ENCODE measurements around the gene IL19. TPM values are rescaled to one million over a fixed set of nuclear protein-coding genes. Genes with fewer than 3 reads are reported as not detected.

The IL19 gene, protein sequence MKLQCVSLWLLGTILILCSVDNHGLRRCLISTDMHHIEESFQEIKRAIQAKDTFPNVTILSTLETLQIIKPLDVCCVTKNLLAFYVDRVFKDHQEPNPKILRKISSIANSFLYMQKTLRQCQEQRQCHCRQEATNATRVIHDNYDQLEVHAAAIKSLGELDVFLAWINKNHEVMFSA
- total RNA-seq = not detected
- long read RNA-seq = 0 reads

DNA sequence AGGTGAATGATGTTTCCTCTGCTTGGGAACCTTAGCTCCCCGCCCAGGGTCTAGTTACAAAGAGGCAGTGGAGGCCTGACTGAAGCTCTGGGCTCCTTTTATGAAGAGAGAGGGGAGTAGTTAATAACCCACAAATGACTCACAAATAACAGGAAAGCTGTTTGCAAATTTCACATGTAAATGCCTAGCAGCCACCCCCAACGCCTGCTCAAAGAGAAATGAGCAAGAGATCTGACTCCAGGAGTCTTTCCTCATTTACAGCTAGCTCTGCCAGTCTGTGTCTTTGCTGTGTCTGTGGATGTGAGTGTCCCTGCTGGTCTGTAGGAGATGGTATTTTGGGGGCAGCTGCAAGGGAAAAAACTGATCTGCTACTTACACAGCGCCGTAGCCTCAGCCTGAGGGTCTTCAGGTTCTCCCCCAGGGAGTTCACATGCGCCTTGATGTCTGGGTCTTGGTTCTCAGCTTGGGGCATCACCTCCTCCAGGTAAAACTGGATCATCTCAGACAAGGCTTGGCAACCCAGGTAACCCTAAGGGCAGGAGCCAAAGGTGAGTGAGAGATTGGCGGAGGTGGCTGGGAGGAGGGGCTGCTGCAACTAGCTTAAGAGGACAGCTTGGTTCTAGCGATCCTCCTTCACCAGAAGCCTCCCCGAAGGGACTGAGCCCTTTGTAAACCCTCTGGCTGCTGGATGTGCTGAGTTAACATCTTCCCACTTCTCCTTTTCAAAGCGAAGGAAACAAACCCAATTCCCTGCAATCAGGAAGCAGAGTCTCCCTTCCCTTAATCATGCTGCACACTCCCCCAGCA is at the start of gene IL19:
Gene IL19, plus strand, starts transcription at position 243 of the 807 bp plus-strand sequence. CDS start 65,890 bp downstream, outside the sequence.
- intact Hi-C loops (cut with micrococcal nuclease) = no loop called here
- ATAC-seq (peak; percentile 73), DNase-seq (peak; percentile 41)

DNA sequence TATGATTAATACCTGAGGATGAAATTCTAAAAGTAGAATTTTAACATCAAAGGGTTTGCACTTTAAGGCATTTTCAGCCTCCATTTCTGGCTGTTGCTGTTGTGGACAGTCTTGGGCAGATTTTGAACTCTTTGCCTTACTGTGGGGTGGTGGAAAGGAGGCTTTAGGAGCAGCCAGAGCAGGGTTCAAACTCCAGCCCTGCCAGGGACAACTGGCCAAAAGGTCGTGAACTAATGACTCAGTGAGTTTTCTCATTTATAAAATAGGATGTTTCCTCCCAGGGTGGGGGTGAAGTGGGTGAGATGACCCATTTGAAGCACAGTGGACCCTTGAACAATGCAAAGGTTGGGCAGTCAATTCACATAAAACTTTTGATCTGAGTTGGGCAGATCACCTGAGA is 49.1 kb upstream of the IL19 start:
- intact Hi-C loops (cut with micrococcal nuclease) = no loop called here
- ATAC-seq = no peak
- no peak for DNase-seq

DNA sequence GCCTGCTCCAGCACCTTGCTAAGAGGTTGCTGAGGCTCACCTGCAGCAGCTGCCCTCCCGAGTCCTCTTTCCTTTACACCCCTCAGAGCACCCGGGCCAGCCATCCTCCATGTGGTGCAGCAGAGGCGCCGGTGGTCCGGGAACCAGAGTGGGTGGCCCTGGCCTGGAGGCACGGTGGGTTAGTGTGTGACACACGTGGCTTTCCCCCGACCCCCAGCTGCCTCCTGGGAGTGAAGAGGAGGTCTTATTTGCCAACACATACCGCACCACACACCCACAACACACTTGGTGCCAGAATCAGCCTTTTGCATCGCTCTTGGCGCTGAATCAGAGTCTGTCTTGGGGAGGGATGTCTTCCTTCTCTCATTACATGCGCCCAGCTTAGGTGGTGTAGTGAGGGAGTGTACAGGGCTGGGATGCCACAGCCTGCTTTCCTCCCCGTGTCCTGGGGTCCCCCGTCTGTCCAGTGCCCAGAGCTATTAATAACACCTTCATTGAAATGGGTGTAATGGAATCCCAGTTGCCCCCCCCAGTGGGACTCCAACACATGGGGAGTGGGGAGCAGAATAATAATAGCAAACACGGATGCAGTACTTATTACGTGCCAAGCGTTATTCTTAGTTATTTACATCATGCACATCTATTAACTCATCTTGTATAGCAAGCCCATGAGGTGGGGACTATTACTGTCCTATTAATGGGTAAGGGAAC is 47.7 kb upstream of the IL19 start:
- intact Hi-C loops (cut with micrococcal nuclease) = no loop called here
- ATAC-seq (peak; percentile 60), DNase-seq (no peak)

DNA sequence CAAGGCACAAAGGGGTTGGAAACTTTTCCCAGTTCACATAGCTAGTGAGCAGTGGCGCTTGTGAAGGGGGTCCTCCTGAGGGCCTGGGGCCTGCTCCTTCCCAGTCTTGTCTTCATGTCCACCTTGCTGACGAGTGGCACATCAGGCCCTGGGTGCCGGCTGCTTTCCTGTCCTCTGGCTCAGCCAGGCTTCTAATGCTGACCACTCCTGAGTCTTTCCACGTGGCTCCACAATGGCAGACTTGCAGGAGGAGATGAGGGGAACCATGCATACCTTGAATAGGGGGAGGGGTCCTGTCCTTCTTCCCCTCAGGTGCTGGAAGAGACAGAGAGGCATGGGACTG is 47.1 kb upstream of the IL19 start:
- intact Hi-C loops (cut with micrococcal nuclease) = no loop called here
- DNase-seq = no peak
- ATAC-seq = no peak

DNA sequence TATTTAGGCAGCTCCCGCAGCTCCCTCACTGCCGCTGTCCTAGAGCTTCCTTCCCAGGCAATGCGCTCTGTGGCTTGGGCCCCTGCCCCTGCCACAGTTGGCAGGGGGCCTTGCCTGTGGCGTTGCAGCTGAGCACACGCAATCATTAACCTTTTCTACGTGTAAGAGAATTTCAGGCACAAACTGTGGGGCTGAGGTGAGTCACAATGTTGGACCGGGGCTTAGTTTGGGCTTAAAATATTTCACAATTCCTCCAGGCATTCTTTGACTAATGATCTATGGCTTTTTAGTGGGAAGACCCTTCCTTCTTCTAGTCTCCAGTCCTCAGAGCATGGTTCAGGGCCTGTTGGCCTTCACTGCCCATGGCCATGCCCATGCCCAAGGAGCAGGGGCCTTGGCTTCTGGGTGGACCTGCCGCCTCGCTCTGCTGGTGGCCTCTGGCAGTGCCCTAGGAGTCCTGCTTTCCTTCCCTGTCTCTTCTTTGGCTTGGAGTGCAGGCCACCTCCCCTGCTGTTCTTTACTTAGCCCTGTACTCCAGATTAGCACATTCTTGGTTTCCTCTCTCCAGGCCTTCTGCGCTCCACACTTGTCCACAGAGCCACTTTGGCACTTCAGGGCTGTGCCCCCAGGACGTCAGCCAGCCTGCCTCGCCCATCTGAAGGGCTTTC is 46.6 kb upstream of the IL19 start:
- DNase-seq (peak; percentile 67), ATAC-seq (peak; percentile 81)
- intact Hi-C loops (cut with micrococcal nuclease) = no loop called here

DNA sequence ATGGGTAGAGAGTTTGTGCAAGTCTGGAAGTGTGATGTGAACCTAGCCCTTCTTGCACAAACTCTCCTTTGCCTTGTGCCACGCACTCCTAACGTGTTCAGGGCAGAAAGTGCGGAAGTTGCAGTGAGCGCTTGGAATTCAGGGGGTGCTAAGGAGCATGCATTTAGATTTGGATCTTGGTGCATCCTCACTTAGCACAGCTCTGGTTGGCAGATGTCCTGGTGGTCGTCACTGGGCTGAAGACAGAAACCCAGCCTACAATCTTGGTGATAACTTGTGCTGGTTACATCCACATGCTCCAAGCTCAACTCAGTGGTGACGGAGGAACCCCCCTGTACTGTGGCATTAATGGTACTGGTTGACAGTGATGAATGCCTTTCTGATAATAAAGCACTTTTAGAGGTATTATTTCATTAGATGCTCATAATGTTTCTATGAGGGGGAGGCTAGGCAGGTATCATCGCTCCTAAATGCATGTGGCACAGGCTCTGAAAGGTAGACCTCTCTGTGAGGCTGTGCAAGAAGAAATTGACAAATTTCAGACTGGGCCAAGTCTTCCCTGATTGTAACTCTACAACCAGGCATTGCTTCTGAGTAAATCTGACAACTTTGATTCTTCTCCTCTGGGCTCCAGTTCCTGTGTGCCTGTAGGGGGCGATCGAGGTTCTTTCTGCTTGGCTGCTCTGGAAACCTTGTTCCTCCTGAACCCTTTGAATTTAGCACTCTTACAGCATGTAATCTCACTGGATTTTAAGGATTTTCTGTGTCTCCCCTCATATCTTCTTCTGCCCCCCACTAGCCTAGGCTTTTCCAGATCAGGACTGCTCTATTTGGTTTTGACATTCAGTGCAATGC is 45.2 kb upstream of the IL19 start:
- intact Hi-C loops (cut with micrococcal nuclease) = loop anchor here (5.0 kb wide), 1 partner anchor 187 kb away; no protein-coding TSS in a partner anchor
- ATAC-seq (no peak), DNase-seq (no peak)

DNA sequence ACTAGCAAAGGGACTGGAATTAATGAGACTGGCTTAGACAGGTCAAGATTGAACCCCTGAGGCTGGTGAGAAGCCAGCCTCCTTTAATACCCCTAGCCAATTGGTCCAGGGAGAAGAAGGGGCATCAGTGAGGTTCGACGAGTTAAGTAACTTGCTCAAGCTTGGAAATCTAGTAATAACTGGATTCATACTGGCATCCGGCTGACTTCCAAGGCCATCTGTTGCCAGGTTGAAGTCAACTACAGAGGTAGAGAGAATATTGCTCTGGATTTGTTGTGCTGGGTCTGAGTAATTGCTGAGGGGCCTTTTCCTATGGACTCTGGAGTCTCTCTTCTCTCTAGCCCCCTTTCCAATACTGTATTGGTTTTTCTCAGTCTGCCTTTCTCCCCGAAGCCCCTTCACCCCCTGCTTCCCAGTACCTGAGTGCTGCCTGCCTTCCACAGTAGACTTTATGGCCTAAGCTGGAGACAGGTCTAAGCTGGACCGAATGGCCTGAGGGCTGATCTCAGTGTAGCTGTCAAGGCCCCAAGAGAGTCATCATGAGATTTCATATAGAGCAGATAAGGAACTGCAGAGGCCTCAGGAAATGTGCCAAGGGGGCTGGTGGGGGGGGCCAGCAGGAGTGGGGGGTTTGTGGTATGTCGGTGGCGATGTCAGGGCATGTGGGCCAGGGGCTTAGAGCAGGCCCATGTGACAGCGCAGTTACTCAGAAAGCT is 42.4 kb upstream of the IL19 start:
- intact Hi-C loops (cut with micrococcal nuclease) = loop anchor here (5.0 kb wide), 1 partner anchor 184 kb away; no protein-coding TSS in a partner anchor
- no peak for ATAC-seq
- DNase-seq = no peak

DNA sequence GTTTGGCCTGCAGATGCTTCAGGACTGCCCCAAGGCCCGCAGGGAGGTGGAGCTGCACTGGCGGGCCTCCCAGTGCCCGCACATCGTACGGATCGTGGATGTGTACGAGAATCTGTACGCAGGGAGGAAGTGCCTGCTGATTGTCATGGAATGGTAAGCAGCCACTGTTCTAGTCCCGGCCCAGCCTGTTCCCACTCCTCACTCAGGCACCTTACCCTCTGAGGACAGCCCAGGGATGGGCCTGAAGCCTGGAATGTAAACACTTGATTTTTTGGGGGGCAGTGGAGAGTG is 41.9 kb upstream of the IL19 start:
- DNase-seq = no peak
- intact Hi-C loops (cut with micrococcal nuclease) = loop anchor here (5.0 kb wide), 1 partner anchor 184 kb away; no protein-coding TSS in a partner anchor
- no peak for ATAC-seq

DNA sequence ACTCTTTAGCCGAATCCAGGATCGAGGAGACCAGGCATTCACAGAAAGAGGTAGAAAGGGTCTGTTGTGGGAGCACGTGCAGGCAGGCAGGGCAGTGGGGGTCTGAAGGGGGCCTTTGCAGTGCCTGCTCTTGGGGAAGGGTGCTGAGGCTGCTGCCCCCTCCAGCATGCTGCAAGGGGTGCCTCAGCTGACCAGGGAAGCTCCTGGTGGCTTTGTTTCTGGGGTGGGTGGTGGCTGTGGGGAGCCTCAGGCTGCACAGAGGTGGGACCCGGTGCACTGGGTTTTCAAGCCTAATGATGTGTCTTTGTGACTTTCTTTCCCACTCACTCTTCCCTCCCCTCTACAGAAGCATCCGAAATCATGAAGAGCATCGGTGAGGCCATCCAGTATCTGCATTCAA is 41.5 kb upstream of the IL19 start:
- DNase-seq = no peak
- no peak for ATAC-seq
- intact Hi-C loops (cut with micrococcal nuclease) = loop anchor here (5.0 kb wide), 1 partner anchor 183 kb away; no protein-coding TSS in a partner anchor

DNA sequence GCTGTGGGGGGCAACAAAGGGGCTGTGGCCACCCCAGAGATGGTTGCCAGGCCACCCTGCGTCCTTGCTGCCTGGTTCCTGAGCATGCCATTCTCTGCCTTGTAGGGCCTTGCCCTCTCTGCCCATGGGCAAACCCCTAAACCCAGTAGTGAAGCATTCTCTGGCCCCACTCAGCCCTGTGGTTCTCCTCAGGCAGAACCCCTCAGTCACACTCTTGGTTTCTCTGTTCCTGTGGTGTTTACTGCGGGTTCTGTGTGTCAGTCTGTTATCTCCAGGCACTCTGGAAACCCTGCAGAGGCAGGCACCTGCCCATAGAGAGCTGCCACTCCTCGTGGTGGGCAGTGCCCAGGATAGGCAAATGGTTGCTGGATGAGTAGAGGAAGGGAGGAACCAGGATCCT is 41.1 kb upstream of the IL19 start:
- intact Hi-C loops (cut with micrococcal nuclease) = loop anchor here (5.0 kb wide), 1 partner anchor 183 kb away; no protein-coding TSS in a partner anchor
- ATAC-seq (no peak), DNase-seq (no peak)

DNA sequence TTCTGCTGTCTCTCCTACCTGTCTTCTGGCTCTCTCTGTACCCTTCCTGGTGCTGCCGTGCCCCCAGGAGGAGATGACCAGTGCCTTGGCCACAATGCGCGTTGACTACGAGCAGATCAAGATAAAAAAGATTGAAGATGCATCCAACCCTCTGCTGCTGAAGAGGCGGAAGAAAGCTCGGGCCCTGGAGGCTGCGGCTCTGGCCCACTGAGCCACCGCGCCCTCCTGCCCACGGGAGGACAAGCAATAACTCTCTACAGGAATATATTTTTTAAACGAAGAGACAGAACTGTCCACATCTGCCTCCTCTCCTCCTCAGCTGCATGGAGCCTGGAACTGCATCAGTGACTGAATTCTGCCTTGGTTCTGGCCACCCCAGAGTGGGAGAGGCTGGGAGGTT is 38.1 kb upstream of the IL19 start:
- intact Hi-C loops (cut with micrococcal nuclease) = no loop called here
- no peak for DNase-seq
- ATAC-seq = no peak

DNA sequence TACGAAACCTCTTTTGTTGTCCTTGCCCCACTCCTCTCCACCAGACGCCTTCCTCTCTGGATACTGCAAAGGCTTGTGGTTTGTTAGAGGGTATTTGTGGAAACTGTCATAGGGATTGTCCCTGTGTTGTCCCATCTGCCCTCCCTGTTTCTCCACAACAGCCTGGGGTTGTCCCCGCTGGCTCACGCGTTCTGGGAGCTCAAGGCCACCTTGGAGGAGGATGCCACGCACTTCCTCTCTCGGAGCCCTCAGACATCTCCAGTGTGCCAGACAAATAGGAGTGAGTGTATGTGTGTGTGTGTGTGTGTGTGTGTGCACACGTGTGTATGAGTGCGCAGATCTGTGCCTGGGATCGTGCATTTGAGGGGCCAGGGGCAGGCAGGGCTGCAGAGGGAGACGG is 37.6 kb upstream of the IL19 start:
- no peak for DNase-seq
- ATAC-seq = no peak
- intact Hi-C loops (cut with micrococcal nuclease) = no loop called here

DNA sequence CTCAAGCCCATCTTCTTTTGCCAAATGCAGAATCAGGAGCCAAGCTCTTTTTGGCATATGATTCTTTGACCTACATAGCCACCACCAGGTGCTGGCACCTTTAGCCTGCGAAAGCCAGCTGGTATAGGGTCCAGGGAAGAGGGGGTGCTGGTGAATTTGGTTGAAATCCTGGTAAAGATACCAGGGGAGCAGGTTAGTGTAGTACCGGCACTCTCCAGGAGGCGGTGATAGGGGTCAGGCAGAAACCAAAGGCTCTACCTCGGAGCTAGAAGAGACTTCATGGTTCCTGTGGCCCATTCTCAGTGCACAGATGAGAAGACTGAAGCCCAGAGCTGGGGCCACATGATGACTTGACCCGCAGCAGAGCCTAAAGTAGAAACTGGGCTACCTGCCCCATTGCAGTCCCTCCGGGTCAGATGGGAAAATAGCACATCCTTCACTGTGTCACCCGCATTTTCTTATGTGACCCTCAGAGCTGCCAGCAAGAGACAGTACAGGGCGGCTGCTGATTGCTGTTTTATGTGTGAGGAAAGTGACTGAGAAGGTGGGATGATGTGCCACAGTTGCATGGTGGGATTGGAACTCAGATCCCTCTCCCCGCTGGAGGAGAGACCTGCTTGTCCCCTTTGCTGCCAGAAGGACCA is 36.0 kb upstream of the IL19 start:
- intact Hi-C loops (cut with micrococcal nuclease) = no loop called here

DNA sequence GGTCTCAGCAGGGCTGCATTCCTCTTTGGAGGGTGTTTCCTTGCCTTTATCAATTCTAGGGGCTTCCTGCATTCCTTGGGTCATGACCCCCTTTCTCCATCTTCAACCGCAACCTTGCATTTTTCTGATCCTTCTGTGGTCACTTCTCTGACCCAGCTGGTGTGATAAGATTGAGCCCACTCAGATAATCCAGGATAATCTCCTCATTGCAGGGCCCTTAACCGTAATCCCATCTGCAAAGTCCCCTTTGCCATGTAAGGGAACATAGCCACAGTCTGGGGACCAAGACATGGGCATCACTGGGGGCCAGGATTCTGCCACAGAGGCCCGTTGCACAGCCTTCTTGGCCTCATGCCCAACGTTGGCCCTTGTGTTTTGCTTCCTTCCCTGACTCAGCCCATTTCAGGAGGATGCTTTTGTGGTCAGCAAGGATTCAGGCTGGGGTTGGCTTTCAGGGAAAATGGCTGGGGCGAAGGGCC is 35.0 kb upstream of the IL19 start:
- DNase-seq = no peak
- intact Hi-C loops (cut with micrococcal nuclease) = no loop called here
- ATAC-seq = no peak

More for the DNA sequence above, 36.0 kb upstream of the IL19 start:
- ATAC-seq = peak; percentile 22
- peak; percentile 61 for DNase-seq

DNA sequence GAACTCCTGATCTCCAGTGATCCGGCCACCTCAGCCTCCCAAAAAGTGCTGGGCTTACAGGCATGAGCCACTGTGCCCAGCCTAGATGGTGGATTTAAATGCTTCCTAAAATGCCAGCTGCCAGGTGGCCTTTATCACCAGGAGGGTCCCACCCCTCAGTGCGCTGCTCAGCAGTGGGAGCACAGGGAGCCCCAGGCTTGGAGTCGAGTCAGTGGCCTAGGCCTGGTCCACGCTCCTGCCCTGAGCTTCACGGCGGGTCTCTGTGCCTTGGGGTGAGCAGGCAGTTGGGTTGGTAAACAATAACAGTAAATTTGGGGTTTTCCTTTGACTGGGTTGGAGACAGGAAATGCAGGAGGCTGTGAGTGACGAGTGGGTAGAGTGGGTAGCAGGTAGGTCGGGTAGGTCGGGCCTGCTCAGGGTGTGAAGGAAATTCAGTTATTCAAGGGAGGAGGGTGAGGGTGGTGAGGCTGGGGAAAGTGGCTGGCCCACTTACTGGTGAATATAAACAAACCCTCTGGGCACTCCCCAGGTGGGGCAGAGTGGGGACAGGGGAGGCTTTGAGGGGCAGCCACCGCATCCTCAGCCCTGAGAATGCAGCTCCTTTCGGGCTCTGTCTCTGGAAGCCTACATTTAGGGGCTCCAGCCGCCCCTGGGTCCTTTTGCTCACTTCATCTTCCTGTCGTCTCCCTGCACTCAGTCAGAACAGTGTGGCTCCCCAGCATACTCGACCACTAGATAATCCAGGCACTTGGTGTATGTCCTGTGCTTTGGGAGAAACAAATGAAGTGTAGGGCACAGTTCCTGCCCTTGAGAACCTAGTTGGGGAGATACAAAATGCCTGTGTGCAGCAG is 33.5 kb upstream of the IL19 start:
- intact Hi-C loops (cut with micrococcal nuclease) = no loop called here
- ATAC-seq = peak; percentile 63

DNA sequence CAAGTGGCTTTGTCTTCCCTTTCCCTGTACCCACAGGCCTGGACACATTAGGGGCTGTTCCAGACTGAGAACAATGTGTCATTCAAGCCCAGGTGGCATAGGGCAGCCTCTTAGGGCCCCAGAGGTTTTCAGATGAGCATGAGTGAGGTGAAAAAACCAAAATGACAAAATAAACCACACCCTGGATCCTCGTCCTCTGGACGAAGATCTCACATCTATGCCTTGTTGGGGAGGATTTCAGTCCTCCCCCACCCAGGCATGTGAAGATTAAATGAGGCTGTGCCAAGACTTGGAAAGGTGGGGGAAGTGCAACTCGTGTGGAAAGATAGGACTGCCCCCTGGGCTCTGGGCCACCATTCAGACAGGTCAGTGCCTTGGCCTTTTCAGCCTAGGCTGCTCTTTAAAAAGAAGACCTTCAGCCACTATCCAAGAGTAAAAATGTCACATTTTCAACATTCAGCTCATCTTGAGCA is 32.8 kb upstream of the IL19 start:
- peak; percentile 64 for ATAC-seq
- DNase-seq = no peak
- intact Hi-C loops (cut with micrococcal nuclease) = no loop called here

More for the DNA sequence above, 33.5 kb upstream of the IL19 start:
- DNase-seq = no peak

All from left ventricle myocardium superior (tissue), 1 donor.